Measurements from ENCODE around the gene GNG13. TPM values are rescaled to one million over a fixed set of nuclear protein-coding genes. Genes with fewer than 3 reads are reported as not detected.

The GNG13 gene, protein sequence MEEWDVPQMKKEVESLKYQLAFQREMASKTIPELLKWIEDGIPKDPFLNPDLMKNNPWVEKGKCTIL
- total RNA-seq: under 1 TPM in 1 of 2 donors, not detected in 1; 0.30 TPM
- 1 to 10 TPM; 1.0 to 1.4 TPM for polyA plus RNA-seq (ENCODE audit: insufficient read length in 2 of 2)
- long read RNA-seq, donor 1: 0 reads
- long read RNA-seq, donor 2: 0 reads
- long read RNA-seq, donor 3: 0 reads
- long read RNA-seq, donor 4, partial matches to known transcripts: 47 of 47 reads
- long read RNA-seq, donor 4, other reads (novel, unspliced or antisense): 0 of 47 reads

DNA sequence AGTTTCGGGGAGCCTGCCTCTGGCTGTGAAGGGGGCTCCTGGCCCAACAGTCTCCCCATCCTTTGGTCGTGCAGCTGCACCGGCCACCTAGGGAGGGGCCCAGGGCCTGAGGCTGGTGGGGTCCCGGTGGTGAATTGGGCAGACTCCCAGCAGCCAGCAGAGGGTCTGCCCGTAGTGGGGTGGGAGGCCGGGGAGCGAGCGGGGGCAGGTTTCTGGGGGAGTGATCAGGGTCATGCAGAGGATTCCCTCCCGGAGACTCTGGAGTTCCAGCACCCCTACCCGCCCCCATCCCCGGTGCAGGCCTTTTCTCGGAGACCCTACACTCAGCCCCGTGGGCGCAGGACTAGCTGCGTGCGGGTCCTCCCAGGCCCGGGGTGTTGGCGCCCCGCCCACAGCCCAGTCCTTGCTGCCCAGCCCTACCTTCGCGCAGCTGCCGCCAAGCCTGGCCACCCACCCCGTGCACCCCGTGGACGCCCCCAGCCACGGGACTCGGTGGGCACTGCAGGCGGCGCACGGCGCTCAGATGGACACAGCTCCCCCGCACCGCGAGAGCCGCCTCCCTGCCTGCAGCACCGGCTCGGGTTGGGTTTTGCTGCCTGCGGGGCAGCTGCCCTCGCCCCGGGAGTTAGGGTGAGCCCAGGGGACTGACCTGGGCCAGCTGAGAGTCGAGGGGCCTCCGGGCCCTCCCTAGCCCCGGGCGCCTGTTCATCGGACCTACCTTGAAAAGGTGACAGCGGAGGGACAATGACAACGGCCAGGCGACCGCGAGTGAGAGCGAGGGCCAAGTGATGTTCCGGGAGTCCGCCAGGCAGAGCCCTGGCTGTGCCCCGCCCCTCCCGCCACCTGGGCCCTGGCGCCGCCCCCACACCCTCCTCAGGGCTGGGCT, at the start of gene GNG13:
GNG13 (minus strand) TSS at position 787 of the 886 bp plus-strand sequence. CDS start 1,657 bp downstream, outside the sequence.
- no peak within 1 kb of the TSS for H3K4me3 ChIP-seq (ENCODE audit: low read depth, low read length)
- peaks cover 47% of the 10 kb centered on the region for H3K27me3 ChIP-seq (ENCODE audit: control insufficient read depth, insufficient read depth, low read length)
- no peak for DNase-seq (ENCODE audit: low read depth in 4 of 6, low spot score in 6 of 6)
- WGBS (ENCODE audit: insufficient coverage): 3% methylated on average over 56 of the region's 57 CpGs
- no peak within 1 kb of the TSS for H3K27ac ChIP-seq (ENCODE audit: low read depth, low read length)
- peaks cover 42% of the 10 kb centered on the region for H3K36me3 ChIP-seq (ENCODE audit: control insufficient read depth, insufficient read depth, low read length)
- peaks cover 6% of the 10 kb centered on the region for H3K4me1 ChIP-seq (ENCODE audit: control insufficient read depth, insufficient read depth, low read length)
- no peaks in the 10 kb centered on the region for H3K9me3 ChIP-seq (ENCODE audit: control insufficient read depth, insufficient read depth, low read length)

DNA sequence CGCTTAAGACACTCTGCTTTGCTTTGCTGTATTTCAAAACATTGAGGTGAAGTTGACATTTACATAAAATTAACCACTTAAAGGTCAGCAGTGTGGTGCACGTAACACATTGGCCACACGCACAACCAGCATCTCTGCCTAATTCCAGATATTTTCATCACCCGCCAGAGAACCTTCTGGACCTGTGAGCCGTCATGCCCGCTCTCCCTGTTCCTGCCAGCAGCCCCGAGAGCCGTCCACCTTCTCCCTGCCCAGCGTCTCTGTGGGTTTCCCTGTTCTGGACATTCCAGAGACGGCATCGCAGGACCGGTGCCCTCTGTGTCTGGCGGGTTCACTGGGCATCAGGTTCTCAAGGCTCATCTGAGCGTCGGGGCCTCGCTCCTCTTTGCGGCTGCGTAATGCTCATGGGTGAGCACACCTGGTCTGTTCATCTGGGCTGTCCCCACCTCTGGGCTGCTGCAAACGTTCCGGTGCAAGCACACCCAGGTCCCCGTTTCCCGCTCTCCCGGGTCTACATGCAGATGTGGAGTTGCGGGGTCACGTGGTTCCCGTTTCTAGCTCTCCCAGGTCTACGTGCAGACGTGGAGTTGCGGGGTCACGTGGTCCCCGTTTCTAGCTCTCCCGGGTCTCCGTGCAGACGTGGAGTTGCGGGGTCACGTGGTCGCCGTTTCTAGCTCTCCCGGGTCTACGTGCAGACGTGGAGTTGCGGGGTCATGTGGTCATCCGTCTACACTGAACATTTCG, 48.1 kb upstream of the GNG13 start:
- Histone ChIP-seq H3K9me3 (ENCODE audit: control insufficient read depth, insufficient read depth, low read length) (no peaks in the 10 kb centered on the region), H3K36me3 (ENCODE audit: control insufficient read depth, insufficient read depth, low read length) (peaks cover 20% of the 10 kb centered on the region), H3K4me3 (ENCODE audit: low read depth, low read length) (no peak overlapping the region), H3K27ac (ENCODE audit: low read depth, low read length) (no peak overlapping the region), H3K4me1 (ENCODE audit: control insufficient read depth, insufficient read depth, low read length) (peaks cover 28% of the 10 kb centered on the region), H3K27me3 (ENCODE audit: control insufficient read depth, insufficient read depth, low read length) (no peaks in the 10 kb centered on the region)
- DNase-seq (ENCODE audit: low read depth in 4 of 6, low spot score in 6 of 6): no peak
- WGBS (ENCODE audit: insufficient coverage): 95% methylated on average over 43 of the region's 44 CpGs

DNA sequence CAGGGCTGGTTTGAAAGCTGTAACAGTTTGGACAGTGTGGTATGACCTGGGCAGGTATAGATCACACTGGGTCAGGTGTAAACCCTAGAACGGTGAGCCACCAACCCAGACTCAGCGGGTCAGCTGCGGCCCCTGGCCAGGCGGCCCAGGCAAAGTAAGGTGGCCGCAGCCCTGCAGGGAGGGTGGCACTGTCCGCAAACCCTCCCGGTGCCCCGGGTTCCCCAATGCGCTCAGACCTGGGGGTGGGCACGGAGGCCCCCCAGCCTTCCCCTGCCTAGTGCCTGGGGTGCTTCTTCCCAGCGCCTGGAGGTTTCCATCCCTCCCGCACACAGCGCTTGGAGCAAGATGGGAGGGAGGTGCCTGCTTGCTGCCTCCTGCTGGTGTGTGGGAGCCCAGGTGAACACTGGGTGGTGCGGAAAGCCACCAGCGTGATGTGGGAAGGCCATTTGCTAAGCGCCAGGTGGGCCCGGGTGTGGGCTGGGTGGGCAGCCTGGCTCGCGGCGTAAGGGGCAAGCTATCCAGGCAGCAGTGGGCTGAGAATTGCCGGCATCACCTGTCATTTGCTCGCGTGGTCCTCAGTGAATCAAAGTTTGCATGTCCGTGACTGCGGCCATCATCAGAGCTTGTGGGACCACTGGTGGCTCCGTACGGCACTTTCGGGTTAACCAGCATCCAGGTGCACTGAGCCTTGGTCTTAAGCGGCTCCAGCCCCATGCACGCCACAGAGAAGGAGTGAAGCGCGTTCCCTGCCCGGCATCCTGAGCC, 47.3 kb upstream of the GNG13 start:
- H3K27ac ChIP-seq (ENCODE audit: low read depth, low read length): no peak overlapping the region
- 95% methylated on average over 33 of the region's 33 CpGs for WGBS (ENCODE audit: insufficient coverage)

DNA sequence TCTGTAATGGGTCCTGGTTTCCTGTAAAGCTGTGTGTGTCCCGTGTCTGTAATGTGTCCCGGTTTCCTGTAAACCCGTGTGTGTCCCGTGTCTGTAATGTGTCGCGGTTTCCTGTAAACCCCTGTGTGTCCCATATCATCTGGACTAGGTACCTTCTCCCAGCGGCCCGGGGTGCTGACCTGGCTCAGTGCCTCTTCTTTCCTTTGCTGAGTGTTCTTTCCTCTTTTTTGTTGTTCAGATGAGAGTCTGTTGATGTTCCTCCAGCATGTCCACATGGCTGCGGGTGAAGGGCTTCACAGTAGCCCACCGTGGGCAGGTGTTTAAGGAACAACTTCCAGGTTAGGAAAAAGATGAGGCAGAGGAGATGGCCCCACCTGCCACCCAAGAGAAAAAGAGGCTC, 46.6 kb upstream of the GNG13 start:
- H3K27me3 ChIP-seq (ENCODE audit: control insufficient read depth, insufficient read depth, low read length): no peaks in the 10 kb centered on the region

More for the DNA sequence above, 47.3 kb upstream of the GNG13 start:
- H3K4me3 ChIP-seq (ENCODE audit: low read depth, low read length): no peak overlapping the region
- DNase-seq (ENCODE audit: low read depth in 4 of 6, low spot score in 6 of 6): no peak
- H3K4me1 ChIP-seq (ENCODE audit: control insufficient read depth, insufficient read depth, low read length): peaks cover 29% of the 10 kb centered on the region
- no peaks in the 10 kb centered on the region for H3K27me3 ChIP-seq (ENCODE audit: control insufficient read depth, insufficient read depth, low read length)
- H3K9me3 ChIP-seq (ENCODE audit: control insufficient read depth, insufficient read depth, low read length): no peaks in the 10 kb centered on the region
- H3K36me3 ChIP-seq (ENCODE audit: control insufficient read depth, insufficient read depth, low read length): peaks cover 16% of the 10 kb centered on the region

DNA sequence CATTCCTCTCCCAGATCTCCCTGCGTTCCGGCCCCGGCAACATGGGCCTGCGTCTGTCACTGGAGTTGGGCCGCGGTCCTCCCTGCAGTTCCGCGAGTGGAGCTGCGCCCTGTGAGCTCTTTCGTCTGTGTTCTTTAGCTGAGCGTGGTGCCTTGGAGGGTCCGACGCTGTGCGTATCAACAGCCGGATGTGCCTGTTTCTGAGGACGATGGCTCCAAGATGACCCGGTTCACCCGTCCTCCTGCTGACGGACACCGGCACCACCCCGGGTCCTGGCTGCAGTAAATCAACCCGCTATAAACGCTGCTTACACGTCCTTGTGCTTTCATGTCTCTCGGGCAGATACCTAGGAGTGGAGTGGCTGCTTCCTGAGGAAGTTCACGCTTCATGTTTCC, 44.8 kb upstream of the GNG13 start:
- Histone ChIP-seq H3K4me3 (ENCODE audit: low read depth, low read length) (no peak overlapping the region), H3K27me3 (ENCODE audit: control insufficient read depth, insufficient read depth, low read length) (no peaks in the 10 kb centered on the region), H3K36me3 (ENCODE audit: control insufficient read depth, insufficient read depth, low read length) (peaks cover 28% of the 10 kb centered on the region), H3K27ac (ENCODE audit: low read depth, low read length) (no peak overlapping the region), H3K9me3 (ENCODE audit: control insufficient read depth, insufficient read depth, low read length) (no peaks in the 10 kb centered on the region), H3K4me1 (ENCODE audit: control insufficient read depth, insufficient read depth, low read length) (peaks cover 31% of the 10 kb centered on the region)
- no peak for DNase-seq (ENCODE audit: low read depth in 4 of 6, low spot score in 6 of 6)
- WGBS (ENCODE audit: insufficient coverage): 77% methylated on average over 26 of the region's 26 CpGs

More for the DNA sequence above, 46.6 kb upstream of the GNG13 start:
- H3K4me1 ChIP-seq (ENCODE audit: control insufficient read depth, insufficient read depth, low read length): peaks cover 29% of the 10 kb centered on the region
- H3K27ac ChIP-seq (ENCODE audit: low read depth, low read length): no peak overlapping the region
- DNase-seq (ENCODE audit: low read depth in 4 of 6, low spot score in 6 of 6): no peak
- WGBS (ENCODE audit: insufficient coverage): 95% methylated on average over 6 of the region's 10 CpGs
- H3K4me3 ChIP-seq (ENCODE audit: low read depth, low read length): no peak overlapping the region
- H3K36me3 ChIP-seq (ENCODE audit: control insufficient read depth, insufficient read depth, low read length): peaks cover 15% of the 10 kb centered on the region
- H3K9me3 ChIP-seq (ENCODE audit: control insufficient read depth, insufficient read depth, low read length): no peaks in the 10 kb centered on the region

DNA sequence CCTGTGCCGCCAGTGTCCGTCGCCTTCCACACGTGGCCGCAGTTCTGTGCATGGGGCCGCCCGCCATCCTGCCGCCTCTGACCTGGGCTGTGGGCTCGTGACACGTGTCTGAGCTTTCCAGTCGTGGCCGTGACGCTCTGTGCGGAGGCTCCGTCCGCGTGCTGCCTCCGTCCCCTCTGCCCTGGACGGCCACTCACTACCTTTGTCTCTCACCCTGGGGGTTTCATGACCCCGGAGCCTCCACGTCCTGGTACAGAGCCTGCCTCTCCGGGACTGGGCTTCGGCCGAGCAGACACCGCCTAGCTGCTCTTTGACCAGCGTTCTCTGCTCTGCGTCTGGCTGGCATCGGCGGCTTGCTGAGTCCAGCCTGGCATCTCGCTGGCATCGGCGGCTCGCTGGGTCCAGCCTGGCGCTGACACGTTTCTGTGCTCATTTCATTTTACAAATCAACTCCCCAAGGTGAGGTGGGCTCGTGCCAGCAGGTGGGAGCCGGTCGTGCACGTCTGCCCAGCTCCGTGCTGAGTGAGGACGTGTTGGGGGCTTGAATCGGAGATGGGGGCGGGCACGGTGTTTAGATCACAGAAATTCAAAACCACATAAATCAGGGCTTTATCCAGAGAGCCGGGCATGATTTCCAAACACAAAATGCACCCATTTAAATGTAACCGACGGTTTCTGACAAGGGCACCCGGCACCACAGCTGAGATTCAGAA, 44.3 kb upstream of the GNG13 start:
- H3K36me3 ChIP-seq (ENCODE audit: control insufficient read depth, insufficient read depth, low read length): peaks cover 30% of the 10 kb centered on the region
- H3K9me3 ChIP-seq (ENCODE audit: control insufficient read depth, insufficient read depth, low read length): no peaks in the 10 kb centered on the region
- no peak overlapping the region for H3K27ac ChIP-seq (ENCODE audit: low read depth, low read length)
- no peak for DNase-seq (ENCODE audit: low read depth in 4 of 6, low spot score in 6 of 6)
- H3K4me3 ChIP-seq (ENCODE audit: low read depth, low read length): no peak overlapping the region
- peaks cover 37% of the 10 kb centered on the region for H3K4me1 ChIP-seq (ENCODE audit: control insufficient read depth, insufficient read depth, low read length)
- WGBS (ENCODE audit: insufficient coverage): 91% methylated on average over 43 of the region's 48 CpGs
- no peaks in the 10 kb centered on the region for H3K27me3 ChIP-seq (ENCODE audit: control insufficient read depth, insufficient read depth, low read length)

DNA sequence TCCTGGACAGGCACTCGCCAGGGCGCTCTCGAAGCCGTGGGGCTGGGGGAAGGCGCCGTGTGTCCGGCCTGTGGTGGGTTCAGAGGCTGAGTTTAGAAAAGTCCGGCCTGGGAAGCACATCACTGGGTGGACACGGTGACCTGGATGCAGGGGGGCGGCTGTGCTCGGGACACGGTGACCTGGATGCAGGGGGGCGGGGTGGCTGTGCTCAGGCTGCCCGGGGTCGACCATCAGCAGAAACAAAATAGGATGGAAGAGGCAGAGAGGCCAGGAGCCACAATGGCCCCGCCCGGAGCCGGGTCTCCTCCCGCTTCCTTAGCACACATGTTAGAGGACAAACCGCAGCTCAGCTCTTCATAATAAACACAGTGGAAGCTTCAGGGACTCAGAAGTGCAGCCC, 43.2 kb upstream of the GNG13 start:
- Histone ChIP-seq H3K27ac (ENCODE audit: low read depth, low read length) (no peak overlapping the region), H3K9me3 (ENCODE audit: control insufficient read depth, insufficient read depth, low read length) (no peaks in the 10 kb centered on the region), H3K4me3 (ENCODE audit: low read depth, low read length) (no peak overlapping the region), H3K36me3 (ENCODE audit: control insufficient read depth, insufficient read depth, low read length) (peaks cover 30% of the 10 kb centered on the region), H3K27me3 (ENCODE audit: control insufficient read depth, insufficient read depth, low read length) (no peaks in the 10 kb centered on the region), H3K4me1 (ENCODE audit: control insufficient read depth, insufficient read depth, low read length) (peaks cover 40% of the 10 kb centered on the region)
- 91% methylated on average over 20 of the region's 20 CpGs for WGBS (ENCODE audit: insufficient coverage)
- DNase-seq (ENCODE audit: low read depth in 4 of 6, low spot score in 6 of 6): no peak

DNA sequence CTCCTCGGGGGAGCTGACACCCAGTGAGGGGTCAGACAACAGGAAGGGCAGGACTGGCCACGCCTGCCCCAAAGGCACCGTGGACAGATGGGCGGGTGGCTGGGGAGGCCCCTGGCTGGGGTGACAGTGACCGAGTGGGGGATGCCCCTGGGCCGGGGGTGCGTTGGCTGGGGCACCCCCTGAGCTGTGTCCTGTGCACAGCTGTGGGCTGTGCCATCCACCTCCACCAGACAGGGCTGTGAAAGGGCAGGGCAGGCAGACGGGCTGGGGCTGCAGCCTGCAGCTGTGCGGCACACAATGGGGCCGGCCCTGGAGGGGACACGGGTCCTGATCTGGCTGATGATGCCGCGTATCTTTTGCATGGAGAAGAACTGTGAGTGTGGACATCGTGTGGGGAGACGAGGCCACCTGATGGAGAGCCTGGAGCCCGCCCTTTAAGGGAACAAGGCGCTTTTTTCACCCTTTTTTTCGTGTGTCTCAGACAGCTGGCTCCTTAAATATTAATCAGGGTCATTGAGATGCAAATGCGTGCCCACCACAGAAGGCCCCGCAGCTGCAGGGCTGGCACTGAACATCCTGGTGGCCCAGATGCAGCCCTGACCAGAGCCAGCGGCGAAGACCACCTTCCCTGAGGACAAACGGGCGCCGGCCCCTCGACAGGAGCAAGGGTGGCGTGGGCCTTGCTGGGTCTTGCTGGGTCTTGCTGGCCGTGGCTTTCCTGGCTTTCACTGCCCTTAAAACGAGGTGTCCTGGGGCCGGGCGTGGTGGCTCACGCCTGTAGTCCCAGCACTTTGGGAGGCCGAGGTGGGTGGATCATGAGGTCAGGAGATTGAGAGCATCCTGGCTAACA, 42.4 kb upstream of the GNG13 start:
- Histone ChIP-seq H3K4me3 (ENCODE audit: low read depth, low read length) (no peak overlapping the region), H3K9me3 (ENCODE audit: control insufficient read depth, insufficient read depth, low read length) (no peaks in the 10 kb centered on the region), H3K36me3 (ENCODE audit: control insufficient read depth, insufficient read depth, low read length) (peaks cover 29% of the 10 kb centered on the region), H3K27me3 (ENCODE audit: control insufficient read depth, insufficient read depth, low read length) (no peaks in the 10 kb centered on the region), H3K27ac (ENCODE audit: low read depth, low read length) (peak overlapping the region; percentile 76), H3K4me1 (ENCODE audit: control insufficient read depth, insufficient read depth, low read length) (peaks cover 40% of the 10 kb centered on the region)
- peak in 3 of 6 donors; percentile 33 to 76 (median 76) for DNase-seq (ENCODE audit: low read depth in 4 of 6, low spot score in 6 of 6)
- 46% methylated on average over 31 of the region's 33 CpGs for WGBS (ENCODE audit: insufficient coverage)
